HEK293T (cell line): ENCODE measurements around the gene RRN3.

ENCODE experiments used
- CTCF ChIA-PET: fragments of 350-600 bp; formaldehyde crosslinking; extraction: SDS; loops from one replicate; lab custom pipeline; 2021; ENCODE audit warnings: antibody characterized with exemption, inconsistent platforms; lab: Yijun Ruan, JAX
- POLR2A ChIA-PET: fragments of 350-600 bp; formaldehyde crosslinking; extraction: SDS; loops from one replicate; lab custom pipeline; 2020; ENCODE audit warnings: antibody characterized with exemption, inconsistent platforms; lab: Yijun Ruan, JAX
- DNase-seq: peaks from one replicate; pipeline ENCODE4 v3.0.0; 2012; ENCODE audit warnings: mixed read lengths; ENCODE audit errors: extremely low spot score
- BHLHE40 ChIP-seq: fragments of 450-650 bp; IDR thresholded peaks from 2 replicates; pipeline ENCODE4 v1.6.1; 2016; ENCODE audit warnings: mild to moderate bottlenecking, moderate library complexity, borderline replicate concordance
- CTBP1 ChIP-seq: fragments of 450-650 bp; IDR thresholded peaks from 2 replicates; pipeline ENCODE4 v1.6.1; 2016; ENCODE audit warnings: borderline replicate concordance
- ELF4 ChIP-seq: fragments of 450-650 bp; IDR thresholded peaks from 2 replicates; pipeline ENCODE4 v1.6.1; 2017; ENCODE audit warnings: antibody characterized with exemption
- FOXA1 ChIP-seq: fragments of 450-650 bp; IDR thresholded peaks from 2 replicates; pipeline ENCODE4 v1.6.1; 2016; ENCODE audit warnings: mild to moderate bottlenecking
- FOXK2 ChIP-seq: fragments of 450-650 bp; IDR thresholded peaks from 2 replicates; pipeline ENCODE4 v1.6.1; 2016; ENCODE audit warnings: mild to moderate bottlenecking
- FOXM1 ChIP-seq: fragments of 450-650 bp; IDR thresholded peaks from 2 replicates; pipeline ENCODE4 v1.6.1; 2017; ENCODE audit warnings: mild to moderate bottlenecking, borderline replicate concordance
- HDGF ChIP-seq: fragments of 450-650 bp; IDR thresholded peaks from 2 replicates; pipeline ENCODE4 v1.6.1; 2017; ENCODE audit warnings: antibody characterized with exemption, borderline replicate concordance
- L3MBTL2 ChIP-seq: fragments of 450-650 bp; conservative IDR thresholded peaks from 2 replicates; pipeline ENCODE4 v1.6.1; 2016; ENCODE audit warnings: mild to moderate bottlenecking
- LEF1 ChIP-seq: fragments of 450-650 bp; IDR thresholded peaks from 2 replicates; pipeline ENCODE4 v1.6.1; 2017; ENCODE audit warnings: mild to moderate bottlenecking, borderline replicate concordance
- NFRKB ChIP-seq: fragments of 450-650 bp; IDR thresholded peaks from 2 replicates; pipeline ENCODE4 v1.6.1; 2016; ENCODE audit warnings: mild to moderate bottlenecking, moderate library complexity
- SP1 ChIP-seq: fragments of 450-650 bp; IDR thresholded peaks from 2 replicates; pipeline ENCODE4 v1.6.1; 2017
- SUZ12 ChIP-seq: fragments of 450-650 bp; IDR thresholded peaks from 2 replicates; pipeline ENCODE4 v1.6.1; 2016; ENCODE audit warnings: mild to moderate bottlenecking
- TARDBP ChIP-seq: fragments of 450-650 bp; IDR thresholded peaks from 2 replicates; pipeline ENCODE4 v1.6.1; 2016
- ZNF384 ChIP-seq: fragments of 450-650 bp; IDR thresholded peaks from 2 replicates; pipeline ENCODE4 v1.6.1; 2016
- TF ChIP-seq, protein P1 (sequence below): fragments of 450-650 bp; IDR thresholded peaks from 2 replicates; pipeline ENCODE4 v1.6.1; 2016

Gene RRN3

DNA sequence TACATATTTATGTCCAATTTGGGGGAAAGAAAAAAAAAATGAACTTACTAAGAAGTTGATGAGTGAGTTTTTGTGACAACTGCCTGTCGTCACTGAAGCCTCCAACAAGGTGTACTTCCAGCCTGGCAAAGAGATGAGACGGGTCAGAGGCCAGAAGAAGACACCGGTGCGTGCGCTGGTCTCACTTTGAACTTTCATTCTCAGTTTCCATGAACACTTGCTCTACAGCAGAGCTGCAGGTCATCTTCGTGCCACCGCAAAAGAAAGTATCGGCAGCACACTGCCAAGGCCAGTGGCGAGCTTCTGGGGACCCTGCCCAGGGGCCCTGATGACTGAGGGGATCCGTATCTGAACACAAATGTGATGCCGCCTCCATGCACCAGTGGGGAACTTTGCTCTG is 49.8 kb downstream of the RRN3 start:
- no peak for DNase-seq
- TF ChIP-seq ELF4, result no peak
- TF ChIP-seq, protein P1, sequence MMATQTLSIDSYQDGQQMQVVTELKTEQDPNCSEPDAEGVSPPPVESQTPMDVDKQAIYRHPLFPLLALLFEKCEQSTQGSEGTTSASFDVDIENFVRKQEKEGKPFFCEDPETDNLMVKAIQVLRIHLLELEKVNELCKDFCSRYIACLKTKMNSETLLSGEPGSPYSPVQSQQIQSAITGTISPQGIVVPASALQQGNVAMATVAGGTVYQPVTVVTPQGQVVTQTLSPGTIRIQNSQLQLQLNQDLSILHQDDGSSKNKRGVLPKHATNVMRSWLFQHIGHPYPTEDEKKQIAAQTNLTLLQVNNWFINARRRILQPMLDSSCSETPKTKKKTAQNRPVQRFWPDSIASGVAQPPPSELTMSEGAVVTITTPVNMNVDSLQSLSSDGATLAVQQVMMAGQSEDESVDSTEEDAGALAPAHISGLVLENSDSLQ, result no peak
- no peak for TF ChIP-seq L3MBTL2
- CTCF ChIA-PET, result interaction anchor here (0.7 kb wide), 1 partner anchor 10 kb away, joined by 6 read pairs; no protein-coding TSS in a partner anchor
- POLR2A ChIA-PET, result no interaction called here

DNA sequence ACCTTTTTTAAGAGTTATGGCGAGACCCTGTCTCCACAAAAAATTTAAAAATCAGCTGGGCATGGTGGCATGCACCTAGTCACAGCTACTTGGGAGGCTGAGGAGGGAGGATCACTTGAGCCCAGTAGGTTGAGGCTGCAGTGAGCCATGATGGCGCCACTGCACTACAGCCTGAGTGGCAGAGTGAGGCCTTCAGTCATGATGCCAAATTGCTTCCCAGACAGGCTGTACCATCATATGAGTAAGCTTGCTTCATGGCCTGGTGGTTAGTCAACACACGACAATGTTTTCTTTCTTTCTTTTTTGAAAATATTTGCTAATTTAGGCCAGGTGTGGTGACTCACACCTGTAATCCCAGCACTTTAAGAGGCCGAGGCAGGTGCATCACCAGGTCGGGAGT is 50.7 kb downstream of the RRN3 start:
- ChIA-PET POLR2A (no interaction called here), CTCF (no interaction called here)
- TF ChIP-seq FOXA1 (no peak), BHLHE40 (no peak), FOXK2 (no peak), ZNF384 (no peak), TARDBP (no peak), SUZ12 (no peak), CTBP1 (no peak)
- no peak for DNase-seq

DNA sequence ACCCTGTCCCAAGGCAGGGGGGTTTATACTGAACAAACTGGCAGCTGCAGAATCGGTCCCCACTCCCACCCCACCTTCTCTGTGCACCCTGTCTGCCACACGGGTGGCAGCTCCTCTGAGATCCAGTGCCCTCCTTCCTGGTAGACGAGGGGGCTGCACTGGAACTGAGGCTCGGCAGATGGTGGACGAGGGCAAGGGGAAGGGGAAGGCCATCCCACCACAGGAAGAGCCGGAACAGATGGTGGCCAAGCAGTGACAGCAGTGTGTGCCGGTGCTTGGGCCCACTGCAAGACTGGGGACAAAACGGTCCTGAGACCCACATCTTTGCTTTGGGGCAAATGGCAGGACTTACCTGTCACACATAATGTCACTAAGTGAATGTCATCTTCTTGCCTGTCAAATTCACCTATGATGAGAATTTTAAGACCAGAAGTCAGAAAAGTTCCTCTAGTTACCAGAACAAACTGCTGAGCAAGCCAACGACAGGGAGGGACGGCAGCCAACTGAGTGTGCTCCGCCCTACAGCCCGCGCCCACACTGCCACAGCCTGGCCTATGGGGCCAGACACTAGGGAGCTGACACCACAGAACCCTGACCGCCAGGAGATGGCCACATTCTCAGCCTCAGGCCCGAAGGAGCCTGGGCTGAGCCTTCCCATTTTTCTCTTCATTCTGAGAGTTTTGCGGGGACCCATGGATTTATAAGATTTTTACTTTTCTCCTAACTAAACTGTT is 52.6 kb downstream of the RRN3 start:
- CTCF ChIA-PET, result no interaction called here

DNA sequence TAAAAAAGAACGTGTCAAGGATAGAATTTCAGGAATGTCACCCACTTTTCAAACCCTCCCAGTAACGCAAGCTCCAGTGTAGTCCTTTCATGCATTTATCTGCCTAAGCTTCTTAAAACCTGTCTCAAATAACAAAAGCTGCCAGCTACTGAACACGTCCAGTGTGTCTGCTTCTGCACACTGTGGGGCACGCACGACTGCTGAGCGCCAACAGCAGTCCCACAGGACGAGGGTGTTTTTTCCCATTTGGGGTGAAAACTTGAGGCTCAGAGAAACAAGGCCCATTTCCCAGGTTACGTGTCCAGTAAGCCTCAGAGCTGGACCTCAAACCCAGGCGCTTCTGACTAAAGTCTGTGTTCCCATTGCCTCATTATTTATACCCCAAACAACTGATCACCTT is 55.4 kb downstream of the RRN3 start:
- DNase-seq, result no peak
- TF ChIP-seq FOXM1 (no peak), SP1 (no peak), FOXA1 (no peak), BHLHE40 (no peak), SUZ12 (no peak), TARDBP (no peak), L3MBTL2 (no peak), LEF1 (no peak), HDGF (no peak), ZNF384 (no peak)
- TF ChIP-seq, protein P1, result no peak
- ChIA-PET POLR2A (no interaction called here), CTCF (no interaction called here)

More for the DNA sequence above, 52.6 kb downstream of the RRN3 start:
- no peak for DNase-seq
- TF ChIP-seq CTBP1 (no peak), HDGF (no peak), SP1 (no peak), ELF4 (no peak), ZNF384 (no peak), BHLHE40 (no peak), LEF1 (no peak), FOXK2 (no peak)
- TF ChIP-seq, protein P1, result no peak
- POLR2A ChIA-PET, result no interaction called here

DNA sequence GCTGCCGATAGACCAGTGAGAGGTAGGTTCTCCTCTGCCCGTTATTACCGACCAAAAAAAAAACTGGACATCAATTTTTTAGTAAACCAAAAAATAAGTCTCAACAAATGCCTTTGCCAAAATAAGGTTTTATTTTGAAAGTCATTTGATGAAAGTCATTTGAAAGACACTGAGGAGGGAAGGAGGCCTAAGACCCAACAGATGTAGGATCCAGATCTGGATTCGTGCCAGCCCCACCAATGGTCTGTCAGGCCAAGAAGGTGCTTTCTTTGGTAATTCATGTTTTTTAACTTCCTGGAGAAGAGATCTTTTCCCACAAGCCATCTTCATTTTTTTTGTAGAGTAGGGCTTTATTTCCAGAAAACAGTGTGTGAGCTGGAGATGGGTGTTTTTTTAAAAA is 56.3 kb downstream of the RRN3 start:
- CTCF ChIA-PET, result no interaction called here
- TF ChIP-seq SP1, result no peak
- TF ChIP-seq FOXA1, result no peak
- TF ChIP-seq L3MBTL2, result no peak
- TF ChIP-seq NFRKB, result no peak
- TF ChIP-seq, protein P1, result no peak
- TF ChIP-seq BHLHE40, result no peak
- no peak for TF ChIP-seq HDGF
- TF ChIP-seq SUZ12, result no peak
- no peak for DNase-seq
- POLR2A ChIA-PET, result no interaction called here

DNA sequence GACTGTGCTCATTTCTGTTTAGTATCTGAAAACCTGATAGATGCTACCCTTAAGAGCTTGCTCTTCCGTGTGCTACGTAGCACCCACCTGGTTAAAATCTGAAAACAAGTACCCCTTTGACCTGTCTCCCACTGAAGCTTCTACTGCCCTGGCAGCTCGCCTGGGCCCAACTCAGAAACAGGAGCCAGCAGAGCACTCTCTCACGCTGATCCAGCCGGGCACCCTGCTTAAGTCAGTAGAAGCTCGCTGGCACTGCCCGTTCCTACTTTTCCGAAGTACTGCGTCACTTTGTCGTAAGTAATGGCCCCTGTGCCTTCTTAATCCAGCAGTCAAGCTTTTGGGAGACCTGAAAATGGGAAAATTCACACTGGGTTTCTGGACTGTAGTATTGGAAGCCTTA is 57.1 kb downstream of the RRN3 start:
- TF ChIP-seq HDGF (no peak), SUZ12 (no peak), FOXK2 (no peak), BHLHE40 (no peak), ZNF384 (no peak), ELF4 (no peak), NFRKB (no peak), CTBP1 (no peak), FOXA1 (no peak), SP1 (no peak)
- TF ChIP-seq, protein P1, result no peak
- ChIA-PET POLR2A (no interaction called here), CTCF (no interaction called here)
- DNase-seq, result no peak
